Heart left ventricle (tissue), 13 donors: ENCODE results near the gene GRB14.

Experiments used
- POLR2A ChIP-seq, 2 donors: fragments of 450-650 bp; IDR thresholded peaks; one replicate each; pipeline ENCODE4 v1.6.1; 2017; ENCODE audit warnings: antibody characterized with exemption in 2 of 2, mild to moderate bottlenecking in 2 of 2, moderate library complexity in 2 of 2
- TF ChIP-seq, protein P1 (sequence below), 12 donors: fragments of 200-600 bp; sonication (generic) in 4 of 12; IDR thresholded peaks; one replicate each; pipeline versions ENCODE4 v1.5.0 to v1.8.0; 2018 to 2022; ENCODE audit warnings: antibody characterized with exemption in 12 of 12, mild to moderate bottlenecking in 5 of 12
- donor health status: ischemic (EF 13 %, LVEDD 7.1; RV severe dilation, severe dysfunction).
- donor health status: DM: no; HTN: yes; CAD: no.
- donor health status: DM: no; HTN: no; CAD: no.
- donor health status: ischemic (EF 25% LVEDD 6.9; RV normal size, moderate dysfunction).
- donor health status: ischemic (EF 25% LVEDD 5.7; RV mildly dilated, moderate dysfunction).
- donor health status: ischemic (EF 35%, LVEDD 5.7; RV mildly dilated, moderate dysfunction).
- donor health status: nonischemic (EF 11% LVEDD 7.7; RV severe dilation, severe dysfunction).
- donor health status: DM: yes; HTN: yes; CAD: no.
- donor health status: PGD.
- donor health status: ischemic (EF 29% LVEDD 5.4; RV normal size, mild dysfunction).
- donor health status: nonischemic (EF 23%, LVEDD 6.1; RV moderate dilation, normal function).

DNA sequence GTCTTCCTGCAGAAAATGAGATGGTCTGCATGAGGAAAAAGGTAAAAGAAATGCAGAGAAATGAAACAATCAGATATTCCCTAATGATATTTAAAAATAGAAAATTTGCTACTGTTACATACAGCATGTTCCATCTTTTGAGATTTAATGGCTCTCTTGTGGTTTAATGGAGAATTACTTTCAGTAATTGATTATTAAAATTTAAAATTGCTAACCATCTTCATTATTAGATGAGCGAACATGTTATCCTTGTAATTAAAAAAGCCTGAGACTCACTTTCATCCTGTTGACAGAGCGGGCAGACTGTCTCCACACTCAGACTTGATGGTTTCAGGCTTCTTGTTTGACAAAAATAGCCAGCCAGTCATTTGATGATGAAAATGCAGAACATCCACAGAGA is 171.0 kb downstream of the GRB14 start:
- TF ChIP-seq, protein P1, sequence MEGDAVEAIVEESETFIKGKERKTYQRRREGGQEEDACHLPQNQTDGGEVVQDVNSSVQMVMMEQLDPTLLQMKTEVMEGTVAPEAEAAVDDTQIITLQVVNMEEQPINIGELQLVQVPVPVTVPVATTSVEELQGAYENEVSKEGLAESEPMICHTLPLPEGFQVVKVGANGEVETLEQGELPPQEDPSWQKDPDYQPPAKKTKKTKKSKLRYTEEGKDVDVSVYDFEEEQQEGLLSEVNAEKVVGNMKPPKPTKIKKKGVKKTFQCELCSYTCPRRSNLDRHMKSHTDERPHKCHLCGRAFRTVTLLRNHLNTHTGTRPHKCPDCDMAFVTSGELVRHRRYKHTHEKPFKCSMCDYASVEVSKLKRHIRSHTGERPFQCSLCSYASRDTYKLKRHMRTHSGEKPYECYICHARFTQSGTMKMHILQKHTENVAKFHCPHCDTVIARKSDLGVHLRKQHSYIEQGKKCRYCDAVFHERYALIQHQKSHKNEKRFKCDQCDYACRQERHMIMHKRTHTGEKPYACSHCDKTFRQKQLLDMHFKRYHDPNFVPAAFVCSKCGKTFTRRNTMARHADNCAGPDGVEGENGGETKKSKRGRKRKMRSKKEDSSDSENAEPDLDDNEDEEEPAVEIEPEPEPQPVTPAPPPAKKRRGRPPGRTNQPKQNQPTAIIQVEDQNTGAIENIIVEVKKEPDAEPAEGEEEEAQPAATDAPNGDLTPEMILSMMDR (IDR thresholded peaks at IDR 0.05) = no peak
- TF ChIP-seq POLR2A (IDR thresholded peaks at IDR 0.05) = no peak
